Measurements from ENCODE around the gene CD84. TPM values are rescaled to one million over a fixed set of nuclear protein-coding genes. Genes with fewer than 3 reads are reported as not detected.
A peak's percentile ranks its signal among the peaks of the same experiment; 100 is the strongest.

The CD84 gene
- total RNA-seq, 6 experiments from 2014 or later, result 2.4 to 11.1 (median 3.4) TPM

DNA sequence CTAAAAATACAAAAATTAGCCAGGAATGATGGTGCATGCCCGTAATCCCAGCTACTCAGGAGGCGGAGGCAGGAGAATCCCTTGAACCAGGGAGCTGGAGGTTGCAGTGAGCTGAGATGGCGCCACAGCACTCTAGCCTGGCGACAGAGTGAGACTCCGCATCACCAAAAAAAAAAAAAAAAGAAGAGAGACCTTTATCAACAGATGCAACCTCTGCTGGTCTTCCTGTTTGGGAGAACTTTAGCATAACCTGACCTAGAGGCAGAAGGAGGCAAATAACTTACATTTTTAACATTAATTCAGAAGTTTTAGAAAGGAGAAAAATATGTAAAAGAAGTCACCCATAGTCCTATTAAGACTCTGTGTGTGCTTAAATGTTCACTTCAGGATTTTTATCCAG, 35.1 kb upstream of the CD84 start:
- intact Hi-C loops (cut with DNase I), result no loop called here
- H3K27ac ChIP-seq, result no peak overlapping the region
- no peaks in the 10 kb centered on the region for H3K4me1 ChIP-seq
- H3K9me3 ChIP-seq, result no peaks in the 10 kb centered on the region
- no peaks in the 10 kb centered on the region for H3K27me3 ChIP-seq
- no peak for DNase-seq
- WGBS (ENCODE audit: insufficient coverage, low coverage, low lambda C conversion rate, missing lambda C conversion rate), result 84% methylated on average over 5 of the region's 5 CpGs
- no peak for ATAC-seq
- H3K36me3 ChIP-seq, result no peaks in the 10 kb centered on the region
- H3K4me3 ChIP-seq, result no peak overlapping the region
- TF ChIP-seq, protein P1, sequence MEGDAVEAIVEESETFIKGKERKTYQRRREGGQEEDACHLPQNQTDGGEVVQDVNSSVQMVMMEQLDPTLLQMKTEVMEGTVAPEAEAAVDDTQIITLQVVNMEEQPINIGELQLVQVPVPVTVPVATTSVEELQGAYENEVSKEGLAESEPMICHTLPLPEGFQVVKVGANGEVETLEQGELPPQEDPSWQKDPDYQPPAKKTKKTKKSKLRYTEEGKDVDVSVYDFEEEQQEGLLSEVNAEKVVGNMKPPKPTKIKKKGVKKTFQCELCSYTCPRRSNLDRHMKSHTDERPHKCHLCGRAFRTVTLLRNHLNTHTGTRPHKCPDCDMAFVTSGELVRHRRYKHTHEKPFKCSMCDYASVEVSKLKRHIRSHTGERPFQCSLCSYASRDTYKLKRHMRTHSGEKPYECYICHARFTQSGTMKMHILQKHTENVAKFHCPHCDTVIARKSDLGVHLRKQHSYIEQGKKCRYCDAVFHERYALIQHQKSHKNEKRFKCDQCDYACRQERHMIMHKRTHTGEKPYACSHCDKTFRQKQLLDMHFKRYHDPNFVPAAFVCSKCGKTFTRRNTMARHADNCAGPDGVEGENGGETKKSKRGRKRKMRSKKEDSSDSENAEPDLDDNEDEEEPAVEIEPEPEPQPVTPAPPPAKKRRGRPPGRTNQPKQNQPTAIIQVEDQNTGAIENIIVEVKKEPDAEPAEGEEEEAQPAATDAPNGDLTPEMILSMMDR (IDR thresholded peaks at IDR 0.05), result no peak
- TF ChIP-seq POLR2A (IDR thresholded peaks at IDR 0.05), result no peak

DNA sequence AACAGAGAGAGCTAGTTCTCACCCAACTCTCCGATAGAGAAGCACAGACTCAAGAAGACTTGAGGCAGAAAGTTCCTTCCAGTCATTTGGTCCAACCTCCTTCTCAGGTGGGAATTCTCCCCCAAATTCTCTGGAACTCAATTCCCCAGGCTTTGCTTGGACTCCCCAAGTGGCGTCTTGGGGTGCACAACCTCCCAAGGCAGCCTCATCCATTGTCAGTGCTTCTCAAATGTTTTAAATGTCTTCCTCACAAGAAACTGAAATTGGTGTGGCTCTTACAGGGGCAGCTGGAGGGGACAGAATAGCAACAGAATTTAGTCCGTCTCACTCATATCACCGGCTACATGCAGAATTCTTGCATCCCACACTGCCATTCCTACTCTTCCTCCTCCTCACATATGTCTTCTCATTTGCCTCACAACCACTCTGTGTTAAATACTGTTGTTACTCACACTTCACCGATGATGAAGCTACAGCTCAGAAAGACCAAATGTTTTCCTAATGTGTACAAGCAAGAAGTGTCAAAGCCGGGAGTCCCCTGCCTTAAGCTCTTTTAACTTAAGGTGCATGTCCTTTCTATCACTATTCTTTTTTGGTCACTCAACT, 33.4 kb upstream of the CD84 start:
- H3K27ac ChIP-seq, result no peak overlapping the region
- ATAC-seq (no peak), DNase-seq (no peak)
- peaks cover 0 to 15% (median 0%) of the 10 kb centered on the region in 4 donors for H3K4me1 ChIP-seq
- no peaks in the 10 kb centered on the region for H3K36me3 ChIP-seq
- H3K4me3 ChIP-seq, result no peak overlapping the region
- no peaks in the 10 kb centered on the region for H3K9me3 ChIP-seq
- H3K27me3 ChIP-seq, result no peaks in the 10 kb centered on the region
- TF ChIP-seq, protein P1 (IDR thresholded peaks at IDR 0.05), result no peak
- no peak for TF ChIP-seq POLR2A (IDR thresholded peaks at IDR 0.05)
- 69% methylated on average over 4 of the region's 6 CpGs for WGBS (ENCODE audit: insufficient coverage, low coverage, low lambda C conversion rate, missing lambda C conversion rate)
- intact Hi-C loops (cut with DNase I), result no loop called here

DNA sequence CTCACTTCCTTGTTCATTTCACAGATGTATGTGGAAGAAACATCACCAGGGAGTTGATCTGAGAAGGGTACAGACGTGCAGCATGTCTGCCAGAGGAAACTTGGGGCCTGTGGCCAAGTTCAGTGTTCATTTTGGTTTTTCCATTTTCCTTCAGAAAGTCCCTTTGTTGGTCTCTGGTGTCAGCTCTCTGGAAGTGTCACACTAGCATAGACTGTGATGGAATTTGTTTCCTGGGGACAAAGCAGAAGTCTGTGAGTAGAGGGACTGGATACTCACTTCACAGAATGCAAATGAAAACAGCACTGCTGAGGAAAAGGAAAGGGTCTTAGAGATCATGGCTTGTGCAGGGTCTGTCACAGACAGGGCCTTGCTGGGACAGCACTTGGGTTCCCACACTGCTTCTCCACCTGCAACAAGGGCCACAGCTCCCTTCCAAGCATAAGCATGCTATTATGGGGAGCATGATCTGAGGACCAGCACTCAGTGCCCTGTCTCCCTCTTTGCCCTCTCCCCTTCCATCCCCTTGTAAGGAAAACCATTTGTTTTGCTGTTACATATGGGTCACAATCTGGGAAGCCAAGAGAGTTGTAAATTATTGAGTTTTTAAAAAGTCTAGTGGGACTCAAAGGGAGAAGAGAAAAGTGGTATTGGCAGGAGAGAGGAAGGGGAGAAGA, 31.4 kb upstream of the CD84 start:
- intact Hi-C loops (cut with DNase I), result no loop called here
- no peak for ATAC-seq
- Histone ChIP-seq H3K4me1 (peaks cover 0 to 20% (median 0%) of the 10 kb centered on the region in 4 donors), H3K9me3 (no peaks in the 10 kb centered on the region), H3K4me3 (no peak overlapping the region), H3K27me3 (no peaks in the 10 kb centered on the region), H3K27ac (no peak overlapping the region), H3K36me3 (no peaks in the 10 kb centered on the region)
- WGBS (ENCODE audit: insufficient coverage, low coverage, low lambda C conversion rate, missing lambda C conversion rate), result 50% methylated on average over 1 of the region's 1 CpG
- TF ChIP-seq, protein P1 (IDR thresholded peaks at IDR 0.05), result no peak
- no peak for TF ChIP-seq POLR2A (IDR thresholded peaks at IDR 0.05)
- no peak for DNase-seq

DNA sequence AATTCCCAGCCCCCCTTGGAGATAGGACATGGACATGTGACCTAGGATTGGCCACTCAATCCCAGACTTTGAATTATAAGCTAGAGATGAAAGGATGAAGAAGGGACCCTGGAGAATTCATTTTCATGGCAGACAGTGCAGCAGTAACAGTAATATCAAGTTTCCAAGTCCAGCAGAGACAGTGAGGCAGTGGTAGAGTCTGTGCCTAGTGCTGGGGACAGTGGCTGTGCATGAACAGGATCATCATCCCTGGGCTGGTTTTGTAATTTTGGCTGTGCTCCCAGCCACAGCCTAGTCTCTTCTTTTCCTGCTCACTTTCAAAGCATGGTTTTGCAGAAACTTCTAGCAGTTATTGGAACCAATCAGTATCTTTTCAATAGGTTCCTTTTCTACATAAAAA, 29.6 kb upstream of the CD84 start:
- TF ChIP-seq, protein P1 (IDR thresholded peaks at IDR 0.05), result no peak
- TF ChIP-seq POLR2A (IDR thresholded peaks at IDR 0.05), result no peak
- intact Hi-C loops (cut with DNase I), result loop anchor here (5.0 kb wide), 1 partner anchor 182 kb away; no protein-coding TSS in a partner anchor
- Histone ChIP-seq H3K4me1 (peaks cover 0 to 20% (median 0%) of the 10 kb centered on the region in 4 donors), H3K27ac (no peak overlapping the region), H3K4me3 (no peak overlapping the region), H3K36me3 (no peaks in the 10 kb centered on the region), H3K9me3 (no peaks in the 10 kb centered on the region), H3K27me3 (no peaks in the 10 kb centered on the region)
- ATAC-seq (peak in 2 of 4 donors; percentile 26 to 33), DNase-seq (no peak)

Measured in right lobe of liver (tissue), 6 donors.